Natural killer cell (primary cell): Measurements from ENCODE around the gene ASAP2. TPM values are rescaled to one million over a fixed set of nuclear protein-coding genes. Genes with fewer than 3 reads are reported as not detected.

Experiments used
- ATAC-seq, 3 donors: fragments of 150-1000 bp in 2 of 3; fragments of 200-7000 bp in 1 of 3; cut with Tn5 transposase; 1 replicate in 1 of 3; 2 replicates in 2 of 3; pipeline ENCODE4 v1.10.0; 2021; ENCODE audit warnings: mild to moderate bottlenecking in 2 of 3, moderate library complexity in 2 of 3
- DNase-seq, 2 donors: peaks; one replicate each; pipeline versions ENCODE4 v3.0.0 to v3.0.0-alpha.2; 2013 to 2021; ENCODE audit warnings: mixed read lengths in 1 of 2
- H3K27ac ChIP-seq: one replicate; pipeline ENCODE4 v1.5.1; 2013; ENCODE audit warnings: mild to moderate bottlenecking, low read length
- H3K27me3 ChIP-seq: one replicate; pipeline ENCODE4 v1.6.1; 2013; ENCODE audit warnings: low read length; ENCODE audit not compliant: control insufficient read depth, insufficient read depth
- H3K36me3 ChIP-seq: one replicate; pipeline ENCODE4 v1.6.1; 2013; ENCODE audit warnings: low read length; ENCODE audit not compliant: control insufficient read depth, insufficient read depth
- H3K4me1 ChIP-seq: one replicate; pipeline ENCODE4 v1.6.1; 2013; ENCODE audit warnings: low read length; ENCODE audit not compliant: control insufficient read depth, insufficient read depth
- H3K4me3 ChIP-seq: one replicate; pipeline ENCODE4 v1.5.1; 2013; ENCODE audit warnings: low read length
- H3K9me3 ChIP-seq: one replicate; pipeline ENCODE4 v1.6.1; 2013; ENCODE audit warnings: low read length; ENCODE audit not compliant: control insufficient read depth, insufficient read depth
- H3K27ac Mint-ChIP-seq, 2 donors: one replicate each; pipeline ENCODE4 v1.8.0; 2022; ENCODE audit warnings: mild to moderate bottlenecking in 2 of 2, mixed read lengths in 2 of 2, moderate library complexity in 1 of 2
- H3K27me3 Mint-ChIP-seq, 2 donors: one replicate each; pipeline ENCODE4 v1.8.0; 2022; ENCODE audit warnings: low read depth in 2 of 2, mixed read lengths in 2 of 2
- H3K36me3 Mint-ChIP-seq: one replicate; pipeline ENCODE4 v1.8.0; 2022; ENCODE audit warnings: mixed read lengths
- H3K4me1 Mint-ChIP-seq, 2 donors: one replicate each; pipeline ENCODE4 v1.8.0; 2022; ENCODE audit warnings: mixed read lengths in 2 of 2
- H3K4me3 Mint-ChIP-seq: one replicate; pipeline ENCODE4 v1.8.0; 2022; ENCODE audit warnings: mild to moderate bottlenecking, moderate library complexity, mixed read lengths
- H3K9me3 Mint-ChIP-seq, 2 donors: one replicate each; pipeline ENCODE4 v1.8.0; 2022; ENCODE audit warnings: mixed read lengths in 2 of 2
- CTCF ChIP-seq: fragments of 200-600 bp; IDR thresholded peaks from one replicate; pipeline ENCODE4 v1.8.0; 2022; ENCODE audit warnings: antibody characterized with exemption
- WGBS: methylation state at CpG from one replicate; pipeline ENCODE4 v1.1.7; 2013; ENCODE audit warnings: missing lambda C conversion rate; ENCODE audit not compliant: insufficient coverage; 5-methylcytosine and 5-hydroxymethylcytosine counted together
- intact Hi-C: fragments of 100-400 bp; cut with micrococcal nuclease; formaldehyde crosslinking; loops from one replicate; pipeline ENCODE4 v1.14.2; 2022
- total RNA-seq, 4 donors: library from RNA; stranded (reverse); fragments of 120-200 nt in 1 of 4; gene quantifications; one replicate each; pipeline versions ENCODE4 v1.2.3 to v1.2.4, GENCODE V29; 2013 to 2022

Gene ASAP2
- total RNA-seq, 3 donors from 2014 or later (not counting 1 experiment from before 2014, with no cell fraction given): 0.20 to 1.8 (median 0.60) TPM

GRCh38 chr2:9232166-9232479 is 25.5 kb downstream of the ASAP2 start:
- 96% methylated on average over 7 of the region's 7 CpGs for WGBS
- no peak overlapping the region for H3K27ac Mint-ChIP-seq
- H3K36me3 Mint-ChIP-seq: no peaks in the 10 kb centered on the region
- no peak for TF ChIP-seq CTCF
- Histone ChIP-seq H3K4me3 (no peak overlapping the region), H3K9me3 (no peaks in the 10 kb centered on the region), H3K36me3 (no peaks in the 10 kb centered on the region), H3K27me3 (peaks cover 2% of the 10 kb centered on the region), H3K27ac (no peak overlapping the region), H3K4me1 (peaks cover 18% of the 10 kb centered on the region)
- intact Hi-C loops: no loop called here
- H3K4me3 Mint-ChIP-seq: no peak overlapping the region
- H3K9me3 Mint-ChIP-seq: no peaks in the 10 kb centered on the region
- ATAC-seq (no peak), DNase-seq (no peak)
- H3K27me3 Mint-ChIP-seq: peaks cover 29 to 31% of the 10 kb centered on the region in 2 donors
- no peaks in the 10 kb centered on the region for H3K4me1 Mint-ChIP-seq

- no peaks in the 10 kb centered on the region for H3K36me3 Mint-ChIP-seq
- Histone ChIP-seq H3K27me3 (peaks cover 2% of the 10 kb centered on the region), H3K4me1 (peaks cover 18% of the 10 kb centered on the region), H3K4me3 (no peak overlapping the region), H3K9me3 (no peaks in the 10 kb centered on the region), H3K27ac (no peak overlapping the region), H3K36me3 (no peaks in the 10 kb centered on the region)
- no peak overlapping the region for H3K27ac Mint-ChIP-seq
- H3K4me1 Mint-ChIP-seq: no peaks in the 10 kb centered on the region
- no peaks in the 10 kb centered on the region for H3K9me3 Mint-ChIP-seq
- no peak overlapping the region for H3K4me3 Mint-ChIP-seq
- 86% methylated on average over 7 of the region's 7 CpGs for WGBS
- ATAC-seq: no peak
- no peak for TF ChIP-seq CTCF
- intact Hi-C loops: no loop called here
- peaks cover 23 to 27% of the 10 kb centered on the region in 2 donors for H3K27me3 Mint-ChIP-seq
- DNase-seq: no peak
Measured at GRCh38 chr2:9232886-9233285, 26.3 kb downstream of the ASAP2 start.

- WGBS: 91% methylated on average over 9 of the region's 9 CpGs
- H3K4me1 ChIP-seq: peaks cover 18% of the 10 kb centered on the region
- H3K27ac ChIP-seq: no peak overlapping the region
- Mint-ChIP-seq H3K27me3 (peaks cover 12 to 19% of the 10 kb centered on the region in 2 donors), H3K9me3 (no peaks in the 10 kb centered on the region), H3K36me3 (no peaks in the 10 kb centered on the region), H3K27ac (no peak overlapping the region), H3K4me1 (no peaks in the 10 kb centered on the region), H3K4me3 (no peak overlapping the region)
- no peak for ATAC-seq
- no peaks in the 10 kb centered on the region for H3K36me3 ChIP-seq
- DNase-seq: no peak
- peaks cover 2% of the 10 kb centered on the region for H3K27me3 ChIP-seq
- no peaks in the 10 kb centered on the region for H3K9me3 ChIP-seq
- intact Hi-C loops: no loop called here
- H3K4me3 ChIP-seq: no peak overlapping the region
- no peak for TF ChIP-seq CTCF
Measured at GRCh38 chr2:9234680-9235146, 28.1 kb downstream of the ASAP2 start.
